Calu3 (cell line): ENCODE data around the gene ZBTB16. TPM values are rescaled to one million over a fixed set of nuclear protein-coding genes. Genes with fewer than 3 reads are reported as not detected.

Experiments used
- BruUV-seq: library from RNA; stranded (reverse); fragments of 400-500 nt; replicated peaks from 2 replicates; lab custom pipeline; 2021; lab: Mats Ljungman, UMichigan
- CTCF ChIA-PET: fragments of 300-600 bp; sonication (Branson Sonifier 250); formaldehyde crosslinking; loops from one replicate; lab custom pipeline; 2022; ENCODE audit warnings: antibody characterized with exemption; lab: Charles Lee
- DNase-seq: peaks from one replicate; pipeline ENCODE4 v3.0.0; 2022
- H3K27ac Mint-ChIP-seq: one replicate; pipeline ENCODE4 v1.8.0; 2022; ENCODE audit warnings: mixed read lengths; ENCODE audit not compliant: unreplicated experiment
- H3K27me3 Mint-ChIP-seq: one replicate; pipeline ENCODE4 v1.8.0; 2022; ENCODE audit warnings: mixed read lengths; ENCODE audit not compliant: unreplicated experiment
- H3K36me3 Mint-ChIP-seq: one replicate; pipeline ENCODE4 v1.8.0; 2022; ENCODE audit warnings: mild to moderate bottlenecking, moderate library complexity, mixed read lengths; ENCODE audit not compliant: insufficient read depth, unreplicated experiment
- H3K4me1 Mint-ChIP-seq: one replicate; pipeline ENCODE4 v1.8.0; 2022; ENCODE audit warnings: mild to moderate bottlenecking, low read depth, mixed read lengths; ENCODE audit not compliant: unreplicated experiment
- H3K4me3 Mint-ChIP-seq: one replicate; pipeline ENCODE4 v1.8.0; 2022; ENCODE audit warnings: mild to moderate bottlenecking, low read depth, moderate library complexity, mixed read lengths; ENCODE audit not compliant: unreplicated experiment
- H3K9me3 Mint-ChIP-seq: one replicate; pipeline ENCODE4 v1.8.0; 2022; ENCODE audit warnings: low read depth, mixed read lengths; ENCODE audit not compliant: unreplicated experiment
- CTCF ChIP-seq: fragments of 200-600 bp; IDR thresholded peaks from one replicate; pipeline ENCODE4 v1.8.0; 2022; ENCODE audit warnings: antibody characterized with exemption; ENCODE audit not compliant: unreplicated experiment
- intact Hi-C: fragments of 100-400 bp; cut with micrococcal nuclease; formaldehyde crosslinking; loops from one replicate; pipeline ENCODE4 v1.10.0; 2022; ENCODE audit not compliant: unreplicated experiment
- total RNA-seq: library from RNA; stranded (reverse); gene quantifications from 2 replicates; pipeline ENCODE4 v1.2.3, GENCODE V29; 2022

Gene ZBTB16
- total RNA-seq, 1 experiment from 2014 or later: not detected

DNA sequence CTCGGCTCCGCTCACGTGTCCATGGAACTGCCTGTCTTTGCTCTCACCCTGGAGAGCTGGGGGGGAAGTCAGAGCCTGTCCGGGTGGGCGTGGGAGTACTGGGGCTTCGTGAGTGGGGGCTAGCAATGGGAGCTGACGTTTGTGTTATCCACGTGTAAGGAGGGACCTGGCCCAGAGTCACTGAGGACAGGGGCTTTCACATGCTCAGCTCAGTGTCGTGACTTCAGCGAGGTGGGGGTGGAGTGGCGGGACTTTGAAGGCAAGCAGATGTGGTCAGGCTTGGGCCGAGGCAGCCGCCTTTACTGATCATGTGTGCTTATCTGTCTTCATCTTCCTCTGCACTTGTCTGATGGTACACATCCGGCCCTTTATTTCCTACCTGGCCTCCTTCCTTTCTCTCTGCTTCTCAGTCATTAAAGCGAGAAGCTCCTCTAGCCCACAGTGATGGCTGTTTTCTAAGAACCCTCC, 123.6 kb downstream of the ZBTB16 start:
- H3K27ac Mint-ChIP-seq: no peak overlapping the region
- TF ChIP-seq CTCF: no peak
- no peaks in the 10 kb centered on the region for H3K36me3 Mint-ChIP-seq
- no peaks in the 10 kb centered on the region for H3K9me3 Mint-ChIP-seq
- no peak overlapping the region for H3K4me3 Mint-ChIP-seq
- no peak for DNase-seq
- CTCF ChIA-PET: no interaction called here
- no peaks in the 10 kb centered on the region for H3K4me1 Mint-ChIP-seq
- intact Hi-C loops: loop anchor here (5.0 kb wide), 1 partner anchor 79 kb away; no protein-coding TSS in a partner anchor
- H3K27me3 Mint-ChIP-seq: peaks cover 100% of the 10 kb centered on the region
- no TSS peak for BruUV-seq

GRCh38 chr11:114185436-114185835, 125.9 kb downstream of the ZBTB16 start:
- TF ChIP-seq CTCF: no peak
- peaks cover 91% of the 10 kb centered on the region for H3K27me3 Mint-ChIP-seq
- no peak overlapping the region for H3K4me3 Mint-ChIP-seq
- H3K36me3 Mint-ChIP-seq: no peaks in the 10 kb centered on the region
- BruUV-seq: no TSS peak
- H3K4me1 Mint-ChIP-seq: no peaks in the 10 kb centered on the region
- intact Hi-C loops: no loop called here
- no peak for DNase-seq
- CTCF ChIA-PET: no interaction called here
- no peaks in the 10 kb centered on the region for H3K9me3 Mint-ChIP-seq
- H3K27ac Mint-ChIP-seq: no peak overlapping the region

DNA sequence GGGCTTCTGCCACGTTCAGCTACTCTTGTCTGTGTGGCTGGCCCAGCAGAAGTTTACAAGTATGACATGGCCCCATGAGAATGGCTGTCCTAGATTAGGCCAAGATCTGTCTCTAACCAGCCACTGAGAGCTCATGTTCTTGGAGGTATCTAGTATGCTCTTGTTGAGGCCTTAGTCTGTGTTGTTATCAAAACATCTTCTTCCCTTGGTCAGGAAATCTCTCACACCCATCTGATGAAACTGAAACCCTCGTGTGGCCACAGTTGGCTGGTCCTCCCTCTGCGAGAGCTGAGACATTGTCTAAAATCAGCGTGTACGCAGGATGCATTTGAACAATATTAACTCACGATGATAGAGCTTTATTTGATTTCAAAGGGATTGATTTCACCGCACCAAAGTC, 127.7 kb downstream of the ZBTB16 start:
- H3K27me3 Mint-ChIP-seq: peaks cover 86% of the 10 kb centered on the region
- DNase-seq: no peak
- no peak overlapping the region for H3K27ac Mint-ChIP-seq
- intact Hi-C loops: no loop called here
- peaks cover 3% of the 10 kb centered on the region for H3K9me3 Mint-ChIP-seq
- H3K36me3 Mint-ChIP-seq: no peaks in the 10 kb centered on the region
- H3K4me3 Mint-ChIP-seq: no peak overlapping the region
- CTCF ChIA-PET: interaction anchor here (1.3 to 1.4 kb wide), 2 partner anchors 9 to 63 kb away, joined by 3 to 4 read pairs; no protein-coding TSS in a partner anchor
- no peak for TF ChIP-seq CTCF
- no TSS peak for BruUV-seq
- no peaks in the 10 kb centered on the region for H3K4me1 Mint-ChIP-seq

DNA sequence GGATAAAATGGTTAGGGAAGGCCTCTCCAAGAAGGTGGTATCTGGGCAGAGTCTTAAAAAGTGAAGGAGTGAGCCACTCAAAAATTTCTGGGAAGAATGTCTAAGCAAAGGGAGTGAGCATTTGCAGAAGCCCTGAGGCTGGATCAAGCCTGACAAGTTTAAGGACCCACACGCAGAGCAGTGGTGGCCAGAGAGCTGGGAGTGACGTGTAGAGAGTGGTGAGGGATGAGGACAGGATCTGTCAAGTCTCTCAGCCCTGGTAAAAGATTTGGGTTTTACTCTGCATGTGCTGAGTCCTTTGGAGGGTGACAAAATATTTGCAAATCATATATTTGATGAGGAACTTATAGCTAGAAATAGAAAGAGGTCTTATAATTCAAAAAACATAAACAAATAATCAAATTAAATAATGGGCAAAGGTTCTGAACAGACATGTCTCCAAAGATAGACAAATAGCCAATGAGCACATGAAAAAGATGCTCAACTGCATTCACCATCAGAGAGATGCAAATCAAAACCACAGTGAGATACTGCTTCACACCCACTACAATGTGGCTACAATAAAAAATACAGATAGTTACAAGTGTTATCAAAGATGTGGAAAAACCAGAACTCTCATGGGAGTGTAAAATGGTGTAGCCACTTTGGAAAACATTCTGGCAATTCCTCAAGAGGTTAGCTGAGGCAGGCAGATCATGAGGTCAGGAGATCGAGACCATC, 129.5 kb downstream of the ZBTB16 start:
- H3K27me3 Mint-ChIP-seq: peaks cover 81% of the 10 kb centered on the region
- BruUV-seq: no TSS peak
- no peak overlapping the region for H3K27ac Mint-ChIP-seq
- CTCF ChIA-PET: interaction anchor here (0.5 kb wide), 1 partner anchor 1230 kb away, joined by 4 read pairs; no protein-coding TSS in a partner anchor
- no peaks in the 10 kb centered on the region for H3K4me1 Mint-ChIP-seq
- intact Hi-C loops: no loop called here
- H3K4me3 Mint-ChIP-seq: no peak overlapping the region
- peaks cover 3% of the 10 kb centered on the region for H3K9me3 Mint-ChIP-seq
- TF ChIP-seq CTCF: no peak
- DNase-seq: no peak
- H3K36me3 Mint-ChIP-seq: peaks cover 5% of the 10 kb centered on the region
